NCI-H1105 (cell line): ENCODE measurements around the gene MCCC2.
"Not testable (repeated sequence)": the region's sequence is repeated elsewhere in the genome, so short reads cannot be mapped to it uniquely, and the experiment has no call there.

Experiments
- DNase-seq: peaks from one replicate; lab custom pipeline; 2025; lab: John Stamatoyannopoulos, UW

MCCC2 gene

GRCh38 chr5:71662381-71662780 is 75.2 kb downstream of the MCCC2 start:
- DNase-seq: no peak

DNA sequence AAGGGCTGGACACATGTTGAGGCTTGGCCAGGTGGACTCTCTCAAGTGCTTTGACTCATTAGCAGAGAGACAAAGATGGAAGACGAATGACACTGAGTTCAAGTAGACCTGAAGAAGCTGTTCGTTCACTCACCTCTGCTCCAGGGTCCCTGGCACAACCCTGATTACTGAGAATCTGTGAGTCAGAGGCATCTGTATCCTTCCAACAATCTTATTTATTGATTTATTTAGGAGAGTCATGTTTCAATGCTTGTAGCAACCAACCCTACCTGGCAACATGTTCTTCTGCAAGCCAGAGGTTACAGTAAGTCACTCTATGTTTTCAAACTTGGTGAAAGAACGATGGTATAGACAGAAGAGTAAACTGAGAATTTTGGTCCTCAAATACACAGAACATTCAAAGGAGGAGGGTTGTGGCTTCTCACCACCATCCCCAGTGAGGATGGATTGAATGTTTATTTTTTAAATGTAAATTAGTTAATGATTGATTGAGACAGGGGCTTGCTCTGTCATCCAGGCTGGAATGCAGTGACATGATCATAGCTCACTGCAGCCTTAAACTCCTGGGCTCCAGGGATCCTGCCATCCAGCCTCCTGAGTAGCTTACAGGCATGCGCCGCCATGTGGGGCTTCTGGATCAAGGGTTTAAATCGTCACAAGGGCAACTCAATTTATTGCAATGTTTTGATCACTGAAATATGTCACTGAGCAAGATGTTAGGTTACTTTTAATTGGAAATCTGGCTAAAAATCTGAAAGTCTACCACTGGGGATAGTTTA is 76.2 kb downstream of the MCCC2 start:
- no peak for DNase-seq

DNA sequence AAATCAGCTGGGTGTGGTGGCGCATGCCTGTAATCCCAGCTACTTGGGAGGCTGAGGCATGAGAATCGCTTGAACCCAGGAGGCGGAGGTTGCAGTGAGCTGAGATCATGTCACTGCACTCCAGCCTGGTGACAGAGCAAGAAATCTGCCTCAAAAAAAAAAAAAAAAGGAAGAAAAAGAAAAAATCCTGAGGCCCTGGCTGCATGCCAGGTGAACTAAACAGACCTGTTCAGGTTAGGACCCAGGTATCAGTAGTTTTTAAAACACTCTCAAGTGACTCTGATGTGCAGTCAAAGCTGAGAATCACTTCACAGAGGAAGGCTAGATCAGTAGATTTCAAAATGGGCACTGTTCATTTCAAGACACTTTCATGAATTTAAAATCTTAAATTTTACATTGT is 77.5 kb downstream of the MCCC2 start:
- DNase-seq: not testable (repeated sequence)

GRCh38 chr5:71666321-71666720 is 79.2 kb downstream of the MCCC2 start:
- DNase-seq: no peak

DNA sequence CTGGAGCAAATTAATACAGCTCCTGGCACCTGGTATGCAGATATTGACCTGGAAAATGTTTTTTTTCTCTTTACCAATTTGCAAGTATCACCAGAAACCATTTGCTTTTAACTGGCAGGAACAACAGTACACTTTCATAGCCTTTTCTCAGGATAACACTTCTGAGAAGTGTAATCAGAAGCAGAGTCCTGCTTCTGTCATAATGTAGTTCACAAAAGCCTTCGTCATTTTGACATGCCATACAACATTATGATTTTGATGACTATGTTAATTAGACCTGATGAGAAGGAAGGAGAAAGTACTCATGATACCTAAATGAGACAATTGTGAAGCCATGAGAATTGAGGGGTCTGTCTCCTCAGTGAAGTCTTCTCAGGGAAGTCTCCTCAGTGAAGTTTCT is 90.8 kb downstream of the MCCC2 start:
- no peak for DNase-seq

DNA sequence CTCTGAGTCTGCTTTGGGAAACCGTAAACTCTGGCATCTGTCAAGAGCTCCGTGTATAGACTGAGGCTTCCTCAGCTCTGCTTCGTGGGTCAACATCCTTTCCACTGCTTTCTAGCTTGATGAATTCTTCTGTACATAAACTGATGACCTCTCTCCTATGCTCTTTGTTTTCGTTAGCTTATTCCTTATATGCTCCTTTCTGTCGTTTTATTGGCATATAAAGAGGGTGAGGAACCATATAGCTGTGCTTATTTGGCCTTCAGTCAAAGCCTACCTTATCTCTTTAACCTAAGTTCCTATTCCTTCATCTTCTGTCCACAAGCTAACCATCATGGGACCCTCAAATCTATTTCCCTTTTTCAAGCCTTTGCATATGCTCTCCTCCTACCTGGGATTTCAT is 92.6 kb downstream of the MCCC2 start:
- DNase-seq: no peak

GRCh38 chr5:71680510-71680909 is 93.4 kb downstream of the MCCC2 start:
- no peak for DNase-seq

DNA sequence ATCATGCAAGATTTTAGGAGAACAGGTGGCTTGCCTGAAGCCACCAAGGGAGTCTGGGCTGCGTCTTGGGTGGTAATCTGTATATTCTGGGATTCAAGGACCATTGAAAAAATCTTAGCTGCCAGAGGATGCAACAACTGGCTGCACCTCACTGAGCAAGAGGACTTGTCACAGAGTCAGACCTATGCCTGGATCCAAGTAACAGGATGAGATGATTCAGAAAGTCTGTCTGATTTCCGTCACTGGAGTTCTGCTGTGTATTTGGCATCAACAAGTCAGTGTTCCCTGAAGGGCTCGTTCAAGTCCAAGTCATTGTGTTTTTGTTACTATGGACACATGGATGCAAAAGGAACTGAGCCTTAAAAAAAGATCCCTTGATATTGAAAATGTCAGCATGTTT is 94.2 kb downstream of the MCCC2 start:
- no peak for DNase-seq

DNA sequence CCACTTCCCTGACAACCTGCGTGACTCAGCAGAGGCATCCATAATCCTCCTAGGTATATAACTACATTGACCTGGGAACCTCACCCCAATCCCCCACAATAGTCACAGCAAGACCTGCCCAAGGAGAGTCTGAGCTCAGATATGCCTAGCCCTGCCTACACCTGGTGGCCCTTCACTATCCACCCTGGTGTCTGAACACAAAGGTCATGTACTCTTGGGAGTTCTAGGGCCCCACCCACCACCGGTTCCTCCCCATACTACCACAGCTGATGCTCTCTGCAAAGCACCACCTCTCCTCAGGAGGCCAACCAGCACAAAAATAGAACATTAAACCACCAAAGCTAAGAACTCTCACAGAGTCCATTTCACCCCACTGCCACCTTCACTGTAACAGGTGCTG is 97.2 kb downstream of the MCCC2 start:
- no peak for DNase-seq

DNA sequence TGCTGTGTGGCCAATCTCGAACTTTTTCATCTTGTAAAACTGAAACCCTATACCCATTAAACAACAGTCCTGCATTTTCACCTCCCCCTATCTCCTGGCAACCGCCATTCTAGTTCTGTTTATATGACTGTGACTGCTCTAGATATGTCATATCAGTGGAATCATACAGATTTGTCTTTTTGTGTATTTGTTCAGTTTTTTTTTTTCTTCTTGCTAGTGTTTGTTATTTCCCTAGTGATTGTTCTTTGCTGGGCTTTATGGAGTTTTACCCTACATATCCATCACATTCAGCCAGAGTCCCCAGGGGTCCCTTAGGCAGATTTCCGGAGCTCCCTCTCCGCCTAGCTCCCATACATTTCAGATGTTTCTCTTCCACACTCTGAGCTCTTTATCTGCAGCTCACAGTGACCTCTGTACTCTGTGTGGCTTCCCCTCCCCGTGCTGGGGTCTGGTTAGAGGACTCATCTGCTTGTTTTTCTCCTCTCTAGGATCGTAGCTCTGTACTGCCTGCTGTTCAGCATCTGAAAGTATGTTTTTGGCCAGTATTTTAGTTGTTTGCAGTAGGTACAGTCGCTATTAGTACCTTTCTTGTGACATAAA is 106.8 kb downstream of the MCCC2 start:
- DNase-seq: no peak

- no peak for DNase-seq
Observed at GRCh38 chr5:71695071-71695470, 107.9 kb downstream of the MCCC2 start.

DNA sequence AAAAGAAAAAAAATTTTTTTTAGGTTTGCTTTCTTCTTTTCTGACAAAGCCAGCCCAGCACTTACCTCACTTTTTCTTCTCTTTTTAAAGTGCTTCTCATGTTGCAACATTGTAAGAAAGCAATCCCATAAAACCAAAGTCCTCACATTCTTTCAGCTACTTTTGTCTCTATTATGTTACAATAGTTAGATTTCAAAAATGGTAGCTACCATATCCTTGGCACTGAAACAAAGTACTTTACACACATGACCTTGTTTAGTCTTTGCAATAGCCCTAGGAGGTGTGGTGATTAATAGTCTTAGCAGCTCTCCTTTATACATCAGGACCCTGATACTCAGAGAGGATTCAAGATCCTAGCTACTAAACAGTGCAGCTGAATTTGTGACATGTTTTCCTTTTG is 108.5 kb downstream of the MCCC2 start:
- DNase-seq: no peak

DNA sequence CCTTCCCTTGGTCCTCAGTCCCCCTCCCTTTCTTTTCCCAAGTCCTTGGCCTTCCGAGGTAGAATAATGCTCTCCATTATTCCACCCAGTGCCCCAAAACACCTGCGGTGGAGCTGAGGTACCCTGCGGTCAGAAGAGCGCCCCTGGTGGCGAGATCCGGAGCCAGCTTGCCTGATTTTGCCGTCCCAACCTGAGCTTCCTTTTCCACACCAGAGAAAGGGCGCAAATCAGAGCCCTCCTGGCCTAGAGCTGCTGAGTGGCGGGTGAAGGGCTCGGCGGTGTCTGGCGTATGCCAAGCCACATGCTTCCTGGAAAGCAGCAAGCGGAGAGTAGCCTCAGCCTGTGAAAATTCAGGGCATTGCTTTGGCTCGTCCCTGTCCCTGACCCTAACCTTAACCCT is 110.8 kb downstream of the MCCC2 start:
- no peak for DNase-seq

DNA sequence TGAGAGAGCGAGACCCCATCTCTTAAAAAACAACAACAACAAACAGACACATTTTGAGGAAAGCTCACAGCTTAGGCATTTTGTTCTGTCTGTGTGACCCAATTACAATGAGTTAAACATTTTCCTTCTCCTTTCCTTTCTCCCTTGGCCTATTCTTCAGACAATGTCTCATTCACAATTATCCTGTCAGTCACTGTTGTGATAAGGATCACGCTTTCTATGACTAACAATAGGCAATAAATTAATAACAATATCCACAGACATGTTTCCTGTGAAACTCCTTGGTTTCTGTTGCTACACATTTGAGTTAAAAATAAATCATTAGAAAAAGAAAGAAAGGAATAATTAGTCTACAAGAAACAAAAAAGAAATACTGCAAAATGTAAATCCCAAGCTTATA is 112.1 kb downstream of the MCCC2 start:
- no peak for DNase-seq

DNA sequence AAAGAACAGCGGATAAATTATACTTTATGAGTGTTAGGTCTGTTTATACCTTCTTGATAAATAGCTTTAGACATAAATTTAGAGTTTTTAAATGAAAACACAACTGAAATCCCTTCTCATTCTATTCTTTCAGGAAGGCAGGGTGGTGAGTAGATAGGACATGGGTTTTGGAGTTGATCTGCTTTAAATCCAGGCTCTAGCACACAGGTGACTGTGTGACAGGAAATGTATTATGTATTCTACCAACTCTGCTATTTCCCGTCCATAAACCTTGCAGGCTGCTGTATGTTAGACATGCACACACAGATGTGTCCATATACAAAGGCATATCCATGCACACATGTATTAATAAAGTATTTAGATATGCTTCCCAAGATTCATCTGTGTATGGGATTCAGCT is 112.6 kb downstream of the MCCC2 start:
- DNase-seq: no peak

DNA sequence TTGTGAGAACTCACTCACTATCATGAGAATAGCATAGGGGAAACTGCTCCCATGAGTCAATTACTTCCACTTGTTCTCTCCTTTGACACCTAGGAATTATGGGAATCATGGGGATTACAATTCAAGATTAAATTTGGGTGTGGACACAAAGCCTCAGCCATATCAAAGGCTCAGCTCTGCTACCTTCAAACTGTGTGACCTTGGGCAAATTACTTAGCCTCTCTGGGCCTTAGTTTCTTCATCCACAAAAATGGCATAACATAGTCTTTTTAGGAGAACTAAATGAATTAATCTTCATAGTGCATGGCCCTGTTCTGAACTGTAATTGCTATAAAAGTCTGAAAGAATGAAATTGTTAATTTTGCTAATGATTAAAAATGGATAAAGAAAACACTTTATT is 113.7 kb downstream of the MCCC2 start:
- DNase-seq: no peak

DNA sequence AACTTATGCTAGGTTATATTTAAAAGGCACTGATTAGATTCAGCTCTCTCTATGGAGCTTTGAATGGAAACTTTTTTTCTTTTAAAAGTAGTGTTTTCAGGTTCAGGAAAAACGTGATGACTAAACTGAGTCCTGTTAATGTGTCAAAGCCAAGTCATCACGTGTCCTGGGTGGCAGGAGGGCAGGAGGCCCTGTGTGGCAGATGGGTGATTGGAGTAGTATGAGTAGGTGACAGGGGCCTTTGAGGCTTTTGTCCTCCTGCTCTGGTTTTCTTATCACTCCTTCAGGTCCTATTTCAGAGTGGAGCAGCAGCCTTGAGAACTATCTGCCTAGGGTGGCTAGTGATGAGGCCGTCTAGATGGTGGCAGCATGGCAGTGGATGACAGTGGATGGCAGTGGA is 114.3 kb downstream of the MCCC2 start:
- DNase-seq: no peak

GRCh38 chr5:71703941-71704340 is 116.8 kb downstream of the MCCC2 start:
- DNase-seq: no peak

GRCh38 chr5:71705421-71705820 is 118.3 kb downstream of the MCCC2 start:
- DNase-seq: no peak

GRCh38 chr5:71706906-71707305 is 119.8 kb downstream of the MCCC2 start:
- DNase-seq: no peak
